Measurements from ENCODE around the gene TMEM30B.
A peak's percentile ranks its signal among the peaks of the same experiment; 100 is the strongest.

TMEM30B gene

DNA sequence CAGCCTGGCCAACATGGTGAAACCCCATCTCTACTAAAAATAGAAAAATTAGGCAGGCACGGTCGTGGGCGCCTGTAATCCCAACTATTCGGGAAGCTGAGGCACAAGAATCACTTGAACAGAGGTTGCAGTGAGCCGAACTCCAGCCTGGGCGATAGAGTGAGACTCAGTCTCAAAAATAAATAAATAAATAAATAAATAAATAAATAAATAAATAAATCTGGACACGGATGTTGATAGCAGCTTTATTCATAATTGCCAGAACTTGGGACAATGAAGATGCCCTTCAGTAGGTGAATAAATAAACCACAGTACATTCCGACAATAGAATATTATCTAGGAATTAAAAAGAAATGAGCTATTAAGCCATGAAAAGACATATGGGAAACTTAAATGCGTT, 31.1 kb downstream of the TMEM30B start (continued):
- TF ChIP-seq BCL6B (tag by site-specific recombination; IDR thresholded peaks at IDR 0.05), result no peak
- TF ChIP-seq ZNF510 (tag by site-specific recombination; IDR thresholded peaks at IDR 0.05; ENCODE audit: insufficient replicate concordance), result peak; percentile 42
- TF ChIP-seq ZNF341 (tag by site-specific recombination; IDR thresholded peaks at IDR 0.05; ENCODE audit: low read depth), result peak; percentile 28; the same call in 1 of the 2 replicates
- TF ChIP-seq ZBTB7A (tag by site-specific recombination; IDR thresholded peaks at IDR 0.05; ENCODE audit: low read depth), result no peak
- no peak for TF ChIP-seq BCL11A (tag by site-specific recombination; IDR thresholded peaks at IDR 0.05; ENCODE audit: low read depth)
- TF ChIP-seq KLF9 (tag by site-specific recombination; IDR thresholded peaks at IDR 0.05; ENCODE audit: low read depth), result no peak
- no peak for TF ChIP-seq ZNF660 (tag by site-specific recombination; IDR thresholded peaks at IDR 0.05)
- TF ChIP-seq, protein P1, sequence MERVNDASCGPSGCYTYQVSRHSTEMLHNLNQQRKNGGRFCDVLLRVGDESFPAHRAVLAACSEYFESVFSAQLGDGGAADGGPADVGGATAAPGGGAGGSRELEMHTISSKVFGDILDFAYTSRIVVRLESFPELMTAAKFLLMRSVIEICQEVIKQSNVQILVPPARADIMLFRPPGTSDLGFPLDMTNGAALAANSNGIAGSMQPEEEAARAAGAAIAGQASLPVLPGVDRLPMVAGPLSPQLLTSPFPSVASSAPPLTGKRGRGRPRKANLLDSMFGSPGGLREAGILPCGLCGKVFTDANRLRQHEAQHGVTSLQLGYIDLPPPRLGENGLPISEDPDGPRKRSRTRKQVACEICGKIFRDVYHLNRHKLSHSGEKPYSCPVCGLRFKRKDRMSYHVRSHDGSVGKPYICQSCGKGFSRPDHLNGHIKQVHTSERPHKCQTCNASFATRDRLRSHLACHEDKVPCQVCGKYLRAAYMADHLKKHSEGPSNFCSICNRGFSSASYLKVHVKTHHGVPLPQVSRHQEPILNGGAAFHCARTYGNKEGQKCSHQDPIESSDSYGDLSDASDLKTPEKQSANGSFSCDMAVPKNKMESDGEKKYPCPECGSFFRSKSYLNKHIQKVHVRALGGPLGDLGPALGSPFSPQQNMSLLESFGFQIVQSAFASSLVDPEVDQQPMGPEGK (tag by site-specific recombination; IDR thresholded peaks at IDR 0.05), result no peak
- no peak for TF ChIP-seq ZNF146 (tag by site-specific recombination; IDR thresholded peaks at IDR 0.05)
- TF ChIP-seq FEZF1 (tag by site-specific recombination; IDR thresholded peaks at IDR 0.05), result no peak
- no peak for TF ChIP-seq ZNF548 (tag by site-specific recombination; IDR thresholded peaks at IDR 0.05)
- no peak for TF ChIP-seq HOXA7 (CRISPR knock-in tag; IDR thresholded peaks at IDR 0.05; ENCODE audit: borderline replicate concordance)
- TF ChIP-seq MZF1 (tag by site-specific recombination; IDR thresholded peaks at IDR 0.05; ENCODE audit: borderline replicate concordance), result no peak
- TF ChIP-seq ZNF24 (tag by site-specific recombination; IDR thresholded peaks at IDR 0.05), result no peak
- TF ChIP-seq ZNF513 (tag by site-specific recombination; IDR thresholded peaks at IDR 0.05), result no peak
- no peak for TF ChIP-seq KLF1 (tag by site-specific recombination; IDR thresholded peaks at IDR 0.05)
- no peak for TF ChIP-seq YY1 (tag by site-specific recombination; IDR thresholded peaks at IDR 0.05)
- TF ChIP-seq ZEB2 (tag by site-specific recombination; IDR thresholded peaks at IDR 0.05), result no peak
- 0 out of 2 replicates have a peak, but pooled peaks have one; percentile 29 for TF ChIP-seq REST (tag by site-specific recombination; IDR thresholded peaks at IDR 0.05)
- no peak for TF ChIP-seq HOXD13 (CRISPR knock-in tag; IDR thresholded peaks at IDR 0.05; ENCODE audit: borderline replicate concordance)
- TF ChIP-seq, protein P2, sequence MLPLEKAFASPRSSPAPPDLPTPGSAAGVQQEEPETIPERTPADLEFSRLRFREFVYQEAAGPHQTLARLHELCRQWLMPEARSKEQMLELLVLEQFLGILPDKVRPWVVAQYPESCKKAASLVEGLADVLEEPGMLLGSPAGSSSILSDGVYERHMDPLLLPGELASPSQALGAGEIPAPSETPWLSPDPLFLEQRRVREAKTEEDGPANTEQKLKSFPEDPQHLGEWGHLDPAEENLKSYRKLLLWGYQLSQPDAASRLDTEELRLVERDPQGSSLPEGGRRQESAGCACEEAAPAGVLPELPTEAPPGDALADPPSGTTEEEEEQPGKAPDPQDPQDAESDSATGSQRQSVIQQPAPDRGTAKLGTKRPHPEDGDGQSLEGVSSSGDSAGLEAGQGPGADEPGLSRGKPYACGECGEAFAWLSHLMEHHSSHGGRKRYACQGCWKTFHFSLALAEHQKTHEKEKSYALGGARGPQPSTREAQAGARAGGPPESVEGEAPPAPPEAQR (tag by site-specific recombination; IDR thresholded peaks at IDR 0.05), result no peak
- no peak for TF ChIP-seq ZSCAN30 (tag by site-specific recombination; IDR thresholded peaks at IDR 0.05)
- no peak for TF ChIP-seq SCRT2 (tag by site-specific recombination; IDR thresholded peaks at IDR 0.05)
- no peak for TF ChIP-seq PBX3 (CRISPR knock-in tag; IDR thresholded peaks at IDR 0.05)
- no peak for TF ChIP-seq ZNF626 (tag by site-specific recombination; IDR thresholded peaks at IDR 0.05)
- TF ChIP-seq ZNF596 (tag by site-specific recombination; IDR thresholded peaks at IDR 0.05), result no peak
- TF ChIP-seq ZBTB21 (tag by site-specific recombination; IDR thresholded peaks at IDR 0.05), result 0 out of 2 replicates have a peak, but pooled peaks have one; percentile 43
- TF ChIP-seq ZNF658 (tag by site-specific recombination; IDR thresholded peaks at IDR 0.05), result no peak
- no peak for TF ChIP-seq ZNF211 (tag by site-specific recombination; IDR thresholded peaks at IDR 0.05; ENCODE audit: low read depth)
- no peak for TF ChIP-seq ZNF155 (tag by site-specific recombination; IDR thresholded peaks at IDR 0.05)
- no peak for TF ChIP-seq MYNN (tag by site-specific recombination; IDR thresholded peaks at IDR 0.05; ENCODE audit: borderline replicate concordance)
- TF ChIP-seq TCF7L2 (IDR thresholded peaks at IDR 0.05; ENCODE audit: borderline replicate concordance, low read depth, low read length), result no peak
